SIG-M5 treated with dmso at 0.1 percent for 504 hours (cell line): Measurements from ENCODE around the gene RPL32.

Experiments used
- DNase-seq: peaks from one replicate; lab custom pipeline; 2025; ENCODE audit not compliant: unreplicated experiment; lab: John Stamatoyannopoulos, UW

Gene RPL32

GRCh38 chr3:12833222-12834161 is 7.9 kb downstream of the RPL32 start:
- DNase-seq: no peak

GRCh38 chr3:12832350-12833221 is 8.8 kb downstream of the RPL32 start:
- no peak for DNase-seq

- no peak for DNase-seq
Measured at GRCh38 chr3:12831301-12831866, 10.0 kb downstream of the RPL32 start.

GRCh38 chr3:12830785-12831156 is 10.6 kb downstream of the RPL32 start:
- DNase-seq: no peak

GRCh38 chr3:12829886-12830784 is 11.2 kb downstream of the RPL32 start:
- DNase-seq: no peak

- no peak for DNase-seq
Measured at GRCh38 chr3:12829404-12829803, 12.0 kb downstream of the RPL32 start.

- DNase-seq: no peak
Measured at GRCh38 chr3:12828751-12829150, 12.6 kb downstream of the RPL32 start.

GRCh38 chr3:12825156-12825555 is 16.2 kb downstream of the RPL32 start:
- DNase-seq: no peak

GRCh38 chr3:12824299-12824698 is 17.1 kb downstream of the RPL32 start:
- no peak for DNase-seq

- peak; percentile 66 for DNase-seq
Measured at GRCh38 chr3:12822725-12823373, 18.5 kb downstream of the RPL32 start.

GRCh38 chr3:12818773-12819172 is 22.6 kb downstream of the RPL32 start:
- no peak for DNase-seq

GRCh38 chr3:12818273-12818672 is 23.1 kb downstream of the RPL32 start:
- DNase-seq: no peak

- DNase-seq: no peak
Measured at GRCh38 chr3:12817343-12817710, 24.0 kb downstream of the RPL32 start.

GRCh38 chr3:12816521-12817342 is 24.6 kb downstream of the RPL32 start:
- DNase-seq: no peak

GRCh38 chr3:12815719-12816118 is 25.6 kb downstream of the RPL32 start:
- no peak for DNase-seq

GRCh38 chr3:12815078-12815477 is 26.3 kb downstream of the RPL32 start:
- DNase-seq: no peak

- no peak for DNase-seq
Measured at GRCh38 chr3:12813967-12814366, 27.4 kb downstream of the RPL32 start.

GRCh38 chr3:12812812-12813211 is 28.6 kb downstream of the RPL32 start:
- no peak for DNase-seq

- no peak for DNase-seq
Measured at GRCh38 chr3:12810961-12811360, 30.4 kb downstream of the RPL32 start.
